Pons (tissue), 1 donor: Measurements from ENCODE around the gene WRAP53.

Source experiments
- DNase-seq: peaks from one replicate; pipeline ENCODE4 v3.0.0-alpha.2; 2016; ENCODE audit warnings: low spot score

The WRAP53 gene

DNA sequence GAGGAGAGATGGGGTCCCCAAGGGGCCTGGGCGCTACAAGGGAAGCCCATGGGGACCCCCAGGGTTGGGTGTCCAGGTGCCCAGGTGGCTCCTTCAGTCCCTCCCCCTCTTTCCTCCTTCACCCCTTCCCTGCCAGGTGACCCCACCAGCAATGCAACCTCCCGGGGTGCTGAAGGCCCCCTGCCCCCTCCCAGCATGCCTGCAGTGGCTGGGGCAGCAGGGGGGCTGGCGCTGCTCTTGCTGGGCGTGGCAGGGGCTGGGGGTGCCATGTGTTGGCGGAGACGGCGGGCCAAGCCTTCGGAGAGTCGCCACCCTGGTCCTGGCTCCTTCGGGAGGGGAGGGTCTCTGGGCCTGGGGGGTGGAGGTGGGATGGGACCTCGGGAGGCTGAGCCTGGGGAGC lies 20.8 kb downstream of the WRAP53 start:
- DNase-seq: no peak

DNA sequence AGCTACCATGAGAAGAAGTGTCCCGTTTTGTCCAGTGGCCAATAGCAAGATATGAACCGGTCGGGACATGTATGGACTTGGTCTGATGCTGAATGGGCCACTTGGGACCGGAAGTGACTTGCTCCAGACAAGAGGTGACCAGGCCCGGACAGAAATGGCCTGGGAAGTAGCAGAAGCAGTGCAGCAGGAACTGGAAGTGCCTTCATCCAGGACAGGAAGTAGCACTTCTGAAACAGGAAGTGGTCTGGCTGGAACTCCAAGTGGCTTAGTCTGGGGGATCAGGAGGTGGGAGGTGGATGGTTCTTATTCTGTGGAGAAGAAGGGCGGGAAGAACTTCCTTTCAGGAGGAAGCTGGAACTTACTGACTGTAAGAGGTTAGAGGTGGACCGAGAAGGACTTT lies 22.0 kb downstream of the WRAP53 start:
- DNase-seq: no peak

DNA sequence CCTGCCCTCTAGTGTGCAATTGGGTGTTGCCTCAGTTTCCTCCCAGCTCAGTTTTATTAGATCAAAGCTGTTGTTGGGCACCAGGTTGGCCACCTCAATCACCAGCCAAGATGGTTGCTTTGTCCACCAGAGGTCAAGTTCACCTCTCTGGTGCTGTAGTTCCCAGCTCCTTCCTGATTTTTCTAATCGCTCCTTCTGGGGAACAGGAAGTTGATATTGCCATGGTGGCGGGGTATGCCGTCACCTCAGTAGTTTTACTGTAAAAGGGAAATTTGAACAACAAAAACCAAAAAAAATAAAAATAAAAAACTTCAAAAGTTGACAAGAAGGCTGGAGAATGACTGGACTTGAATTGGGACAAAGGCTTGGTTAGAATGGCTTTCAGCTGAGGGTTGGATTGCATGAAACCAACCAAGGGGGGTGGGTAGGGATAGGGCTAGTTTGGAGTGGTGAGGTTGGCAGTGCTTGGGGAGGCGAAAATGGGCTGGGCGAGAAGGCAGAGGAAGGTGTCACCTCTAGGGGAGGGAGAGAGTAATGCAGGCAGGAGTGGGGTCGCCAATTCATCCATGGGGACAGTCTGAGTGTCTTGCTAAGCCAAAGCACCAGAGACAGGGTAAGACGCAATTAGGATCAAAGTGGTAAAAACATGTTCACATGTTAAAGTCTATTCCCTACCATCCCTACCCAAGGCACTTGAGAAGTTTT lies 22.9 kb downstream of the WRAP53 start:
- no peak for DNase-seq

DNA sequence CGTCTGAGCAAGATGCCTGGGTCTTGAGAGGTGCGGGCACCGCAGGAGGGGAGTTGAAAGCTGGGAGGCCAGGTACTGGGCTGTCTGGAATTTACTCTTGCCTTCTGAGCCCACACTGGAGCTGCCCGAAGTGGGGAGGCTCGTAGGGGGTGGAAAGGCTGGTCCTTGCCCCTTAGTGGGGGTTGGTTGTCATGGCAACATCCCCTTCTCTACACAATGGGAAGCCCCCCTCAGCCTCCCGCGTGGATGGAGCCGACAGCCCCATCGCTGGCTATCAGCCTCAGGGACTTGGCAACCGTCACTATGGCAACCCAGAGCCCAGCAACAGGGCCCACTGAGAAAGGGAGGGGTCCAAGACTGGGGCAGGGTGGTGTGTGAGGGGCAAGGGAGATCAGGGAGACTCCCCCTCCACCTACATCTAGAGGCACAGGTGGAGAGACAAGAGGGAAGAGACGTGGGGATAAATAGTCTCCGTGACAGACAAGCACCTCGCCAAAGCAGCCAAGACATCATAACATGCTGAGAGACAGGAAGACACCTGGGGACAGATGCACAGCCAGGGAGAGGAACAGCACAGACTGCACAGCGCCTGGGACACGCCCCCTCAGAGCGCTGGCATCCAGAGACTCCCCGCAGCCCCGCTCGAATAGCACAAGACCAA lies 24.0 kb downstream of the WRAP53 start:
- no peak for DNase-seq

DNA sequence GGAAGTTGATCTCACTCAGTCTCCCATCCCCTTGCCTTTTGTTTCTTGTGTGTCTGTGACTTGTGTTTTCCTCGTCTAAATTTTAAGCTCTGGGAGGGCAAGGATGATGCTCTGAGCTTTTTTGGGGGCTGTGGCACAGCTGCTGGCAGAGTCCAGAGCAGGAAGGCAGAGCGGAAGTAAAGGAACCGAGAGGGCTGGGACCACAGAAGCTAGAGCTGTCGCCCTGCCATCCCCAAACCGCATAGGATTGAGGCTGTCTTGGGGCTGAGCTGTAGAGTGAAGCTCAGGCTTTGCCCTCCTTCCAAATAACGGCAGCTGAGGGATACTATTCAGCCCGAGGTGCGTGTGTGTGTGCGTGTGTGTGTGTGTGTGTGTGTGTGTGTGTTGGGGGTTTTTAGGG lies 25.5 kb downstream of the WRAP53 start:
- no peak for DNase-seq

DNA sequence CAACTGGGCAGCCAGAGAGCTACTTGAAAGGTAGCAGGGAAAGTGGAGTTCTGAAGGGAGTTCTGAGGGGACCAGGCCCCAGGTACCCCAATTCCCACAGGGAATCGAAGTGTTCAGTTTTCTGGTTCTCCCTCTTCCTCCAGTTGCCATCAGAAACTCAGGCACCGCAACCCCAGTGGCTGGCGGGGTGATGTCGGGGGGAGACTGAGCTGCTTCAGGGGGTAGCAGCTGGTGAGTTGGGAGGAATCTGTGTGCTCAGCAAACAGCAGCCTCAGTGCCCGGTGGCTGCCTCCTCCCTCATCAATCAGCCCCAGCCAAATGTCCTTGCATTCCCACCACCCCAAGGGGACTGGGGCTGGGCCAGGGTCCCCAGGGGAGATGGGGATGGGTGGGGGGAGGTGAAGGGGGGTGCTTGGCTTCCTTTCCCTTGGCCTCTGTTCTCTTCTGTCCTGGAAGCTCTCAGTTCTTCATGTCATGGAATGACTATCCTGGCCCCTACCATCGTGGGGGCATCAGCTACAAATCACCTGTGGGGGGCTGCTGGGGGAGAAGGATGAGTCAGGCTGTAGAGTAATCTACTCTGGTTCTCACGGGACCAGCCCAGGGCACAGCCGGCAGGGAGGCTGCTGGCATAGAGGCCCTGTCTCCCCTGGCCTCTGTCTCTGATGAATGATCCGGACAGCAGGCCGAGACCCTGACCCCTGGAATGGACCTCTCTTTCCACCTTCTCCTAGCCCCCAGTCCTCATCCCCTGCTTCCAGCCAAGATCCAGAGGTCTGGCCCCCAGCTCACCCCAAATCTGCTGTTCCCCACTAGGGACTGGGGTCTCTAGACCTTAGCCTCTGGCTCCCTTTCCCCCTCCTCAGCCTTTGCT lies 26.7 kb downstream of the WRAP53 start:
- DNase-seq: no peak

DNA sequence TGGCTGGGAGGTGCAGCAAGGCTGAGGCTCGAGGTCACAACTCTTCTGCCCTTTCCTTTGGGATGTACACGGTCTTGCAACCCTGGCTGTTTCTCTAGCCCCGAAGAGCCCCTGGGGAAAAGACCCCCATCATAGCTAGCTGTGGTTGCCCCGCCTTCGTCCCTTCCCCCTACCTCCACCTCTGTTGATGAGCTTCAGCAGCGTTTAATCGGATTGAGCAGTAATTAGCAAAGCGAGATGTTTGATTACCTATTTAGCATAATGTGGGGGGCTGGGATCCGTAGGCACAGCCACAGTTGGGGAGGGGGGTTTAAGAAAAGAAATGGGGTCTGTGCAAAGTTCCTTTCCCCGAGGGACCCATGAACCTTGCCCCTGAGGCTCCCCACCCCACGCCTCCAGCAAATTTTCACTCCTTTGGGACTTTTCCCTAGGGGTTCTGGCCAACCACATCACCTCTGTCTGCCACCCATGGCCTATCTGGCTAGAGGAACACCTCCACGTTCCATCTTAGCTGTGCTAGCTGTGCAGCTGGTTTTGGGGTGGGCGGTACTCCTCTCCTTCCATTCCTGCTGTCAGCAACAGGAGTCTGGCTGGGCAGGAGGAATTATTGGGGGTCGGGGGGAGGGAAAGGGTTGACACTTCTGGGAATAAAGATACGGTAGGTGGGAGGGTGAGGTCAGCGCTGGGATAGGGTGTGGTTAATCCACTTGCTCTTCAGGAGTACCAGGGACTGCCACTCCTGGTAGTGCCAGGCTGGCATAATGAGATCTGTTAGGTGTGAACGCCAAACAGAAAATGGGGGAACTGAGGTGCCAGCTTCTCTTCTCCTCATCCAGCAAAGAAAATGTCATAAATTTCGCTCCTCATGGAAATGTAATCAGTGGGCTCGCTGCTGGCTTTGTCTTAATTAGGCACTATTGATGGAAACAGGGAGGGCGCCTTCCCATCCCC lies 27.9 kb downstream of the WRAP53 start:
- DNase-seq: no peak

DNA sequence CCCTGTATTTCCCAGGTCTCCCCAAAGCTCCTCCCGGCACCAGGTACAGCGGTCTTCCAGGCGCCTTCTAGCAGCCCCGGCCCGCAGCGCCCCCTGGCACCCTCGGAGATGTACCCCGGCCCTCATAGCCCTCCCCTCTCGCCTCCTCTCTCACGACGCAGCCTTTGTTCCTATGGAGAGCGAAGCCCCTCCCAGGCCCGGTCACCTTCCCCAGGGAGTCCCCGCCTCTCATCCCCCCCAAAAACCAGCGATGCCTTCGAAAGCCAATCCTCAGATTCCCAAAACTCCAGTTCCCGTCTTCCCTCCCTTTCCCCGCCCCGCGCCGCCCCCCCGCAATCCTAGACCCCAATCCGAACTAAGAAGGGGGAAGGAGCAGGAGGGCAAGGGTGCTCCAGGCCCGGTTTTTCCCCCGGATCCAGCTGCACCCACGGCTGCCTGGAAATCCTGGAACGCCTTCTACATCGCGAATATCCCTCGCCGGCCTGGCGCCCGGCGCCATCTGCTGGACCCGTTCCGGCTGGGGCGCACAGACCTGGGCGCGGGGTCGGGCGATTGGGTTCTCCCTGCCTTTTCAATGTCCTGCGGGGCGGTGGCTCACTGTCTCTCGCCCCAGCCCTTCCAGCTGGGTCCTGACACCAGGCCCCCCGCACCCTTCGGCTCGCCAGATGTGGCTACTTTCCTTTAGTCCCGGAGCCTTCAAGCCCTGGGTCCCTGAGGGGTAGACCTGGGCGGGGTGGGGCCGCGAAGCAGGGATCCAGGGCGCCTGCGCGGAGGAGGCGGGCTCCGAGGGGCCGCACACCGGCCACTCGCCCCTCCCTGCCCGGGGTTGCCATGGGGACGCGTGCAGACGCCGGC lies 28.9 kb downstream of the WRAP53 start, which contains the start of gene DNAH2:
DNAH2 (plus strand) TSS at position 844 of the 855 bp plus-strand sequence. CDS start 1,991 bp downstream, outside the sequence.
- peak; percentile 45 for DNase-seq

DNA sequence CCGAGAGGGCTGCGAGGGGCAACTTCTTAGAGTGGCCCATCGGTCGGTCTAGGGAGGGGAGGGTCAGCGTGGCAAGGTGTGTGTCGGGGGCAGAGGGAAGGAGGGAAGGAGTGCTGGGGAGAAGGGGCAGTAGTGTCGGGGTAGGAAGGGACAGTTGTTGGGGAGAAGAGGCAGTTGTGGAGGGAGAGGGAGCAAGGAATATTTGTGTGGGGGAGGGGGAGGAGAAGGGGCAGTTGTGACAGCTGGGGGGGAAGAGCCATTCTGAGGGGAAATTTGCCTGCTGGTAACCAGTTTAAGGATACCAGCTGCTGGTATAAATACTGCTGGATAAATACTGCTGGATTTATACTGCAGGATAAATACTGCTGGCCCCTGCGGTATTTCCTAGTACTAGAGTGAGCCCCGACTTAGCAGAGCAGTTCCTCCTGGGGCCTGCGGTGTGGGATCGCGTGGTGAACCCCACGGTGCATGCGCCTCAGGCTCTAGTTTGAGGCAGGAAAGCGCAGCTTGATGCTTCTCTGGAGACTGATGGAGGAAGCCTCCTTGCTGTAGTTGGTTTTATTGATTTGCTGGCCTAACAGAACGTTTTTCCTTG lies 29.6 kb downstream of the WRAP53 start:
- no peak for DNase-seq

DNA sequence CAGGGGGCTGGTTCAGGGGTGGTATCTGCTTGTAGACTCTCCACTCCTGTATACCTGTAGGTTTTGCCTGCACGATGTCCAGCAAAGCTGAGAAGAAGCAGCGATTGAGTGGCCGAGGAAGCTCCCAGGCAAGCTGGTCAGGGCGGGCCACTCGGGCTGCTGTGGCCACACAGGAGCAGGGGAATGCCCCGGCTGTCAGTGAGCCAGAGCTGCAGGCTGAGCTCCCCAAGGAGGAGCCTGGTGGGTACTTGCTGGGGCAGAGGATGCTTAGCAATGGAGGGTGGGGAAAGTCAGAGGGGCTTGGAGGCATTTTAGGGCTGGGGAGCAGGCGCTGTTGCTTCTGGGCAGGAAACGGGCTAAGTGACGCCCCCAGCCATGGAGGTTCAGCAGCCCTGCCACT lies 31.4 kb downstream of the WRAP53 start:
- no peak for DNase-seq

DNA sequence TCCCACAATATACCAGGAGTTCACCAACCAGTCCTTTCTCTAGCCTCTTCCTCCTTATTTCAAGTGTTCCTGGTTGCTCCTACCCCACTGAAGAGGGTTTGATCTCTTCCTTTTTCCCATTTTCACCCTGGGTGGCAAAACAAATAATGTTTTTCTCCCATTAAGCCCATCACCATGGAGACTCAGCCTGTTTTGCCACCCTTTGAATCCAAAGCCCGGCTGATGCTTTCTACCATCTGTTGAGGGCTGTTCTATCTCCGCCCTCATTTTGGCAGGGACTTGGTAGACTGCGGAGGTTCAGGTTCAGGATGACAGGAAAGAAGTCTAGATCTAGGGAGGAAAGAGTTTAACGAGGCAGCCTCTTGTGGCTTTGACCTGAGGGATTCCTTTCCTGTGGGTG lies 31.8 kb downstream of the WRAP53 start:
- DNase-seq: no peak

DNA sequence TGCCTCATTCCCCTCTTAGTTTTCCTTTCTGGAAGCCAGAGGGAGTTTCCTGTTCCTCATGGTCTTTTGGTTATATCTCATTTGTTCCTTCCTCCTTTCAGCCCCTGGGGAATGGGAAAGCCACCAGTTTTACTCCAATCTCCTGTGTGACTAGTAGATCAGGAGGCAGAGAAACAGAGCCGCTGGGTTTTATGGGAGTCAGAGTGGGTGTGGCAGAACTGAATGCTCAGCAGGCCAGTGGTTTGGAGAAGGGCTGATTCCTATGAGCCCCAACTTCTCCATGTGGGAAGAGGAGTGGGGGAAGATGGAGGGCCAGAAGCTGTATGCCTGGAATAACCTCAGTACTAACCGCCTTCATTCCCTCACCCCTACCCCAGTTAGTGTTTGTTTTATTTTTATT lies 33.3 kb downstream of the WRAP53 start:
- DNase-seq: no peak

DNA sequence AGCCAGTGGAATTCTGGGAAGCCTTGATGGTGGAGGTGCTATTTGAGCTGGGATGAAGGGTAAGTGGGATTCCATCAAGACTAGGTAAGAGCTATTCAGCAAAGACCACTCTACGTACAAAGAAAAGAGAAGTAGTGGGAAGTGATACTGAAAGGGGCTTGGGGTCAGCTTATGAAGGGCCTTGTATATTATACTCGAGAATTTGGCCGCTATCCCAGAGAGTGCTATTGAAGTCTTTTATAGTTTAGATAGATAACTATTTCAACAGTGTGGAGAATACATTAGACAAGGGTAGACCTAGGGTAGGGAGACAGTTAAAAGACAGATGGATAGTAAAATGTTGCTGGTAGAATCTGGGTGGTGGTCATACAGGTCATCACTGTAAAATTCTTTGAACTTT lies 39.6 kb downstream of the WRAP53 start:
- DNase-seq: no peak

DNA sequence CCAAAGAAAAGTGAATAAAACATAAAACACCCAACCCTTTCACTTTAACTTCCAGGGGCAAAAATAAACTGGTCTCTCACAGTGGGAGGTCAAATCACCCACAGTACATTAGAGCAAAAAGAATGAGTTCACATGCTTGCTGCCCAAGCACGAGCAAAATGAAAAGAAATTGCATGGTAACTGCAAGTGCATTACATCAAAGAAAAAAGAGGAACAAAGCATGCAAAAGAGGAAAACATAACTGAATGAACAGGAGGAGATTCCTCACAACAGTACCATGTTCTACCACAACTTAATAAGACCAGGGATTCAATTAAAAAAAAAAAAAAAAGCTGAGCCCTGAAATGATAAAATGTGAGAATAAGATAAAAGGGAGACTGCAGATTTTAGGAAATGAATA lies 41.5 kb downstream of the WRAP53 start:
- DNase-seq: no peak

DNA sequence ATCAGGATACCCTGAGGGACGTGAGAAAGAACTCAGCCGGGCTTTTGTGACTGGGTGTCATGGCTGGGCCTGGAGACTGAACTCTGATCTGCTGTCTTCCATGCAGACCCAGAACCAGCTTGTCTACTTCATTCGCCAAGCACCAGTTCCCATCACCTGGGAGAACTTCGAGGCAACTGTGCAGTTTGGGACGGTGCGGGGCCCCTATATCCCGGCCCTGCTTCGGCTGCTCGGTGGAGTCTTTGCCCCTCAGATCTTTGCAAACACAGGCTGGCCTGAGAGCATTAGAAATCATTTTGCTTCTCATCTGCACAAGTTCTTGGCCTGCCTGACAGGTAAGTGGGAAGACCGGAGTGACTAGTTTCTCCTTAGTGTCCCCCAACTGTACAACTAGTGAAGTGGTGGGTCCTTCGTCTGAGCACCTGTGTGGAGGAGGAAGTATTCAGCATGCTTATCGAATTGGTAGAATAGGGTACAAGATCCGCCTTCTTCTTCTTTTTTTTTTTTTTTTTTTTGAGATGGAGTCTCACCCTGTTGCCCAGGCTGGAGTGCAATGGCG lies 44.8 kb downstream of the WRAP53 start:
- no peak for DNase-seq

DNA sequence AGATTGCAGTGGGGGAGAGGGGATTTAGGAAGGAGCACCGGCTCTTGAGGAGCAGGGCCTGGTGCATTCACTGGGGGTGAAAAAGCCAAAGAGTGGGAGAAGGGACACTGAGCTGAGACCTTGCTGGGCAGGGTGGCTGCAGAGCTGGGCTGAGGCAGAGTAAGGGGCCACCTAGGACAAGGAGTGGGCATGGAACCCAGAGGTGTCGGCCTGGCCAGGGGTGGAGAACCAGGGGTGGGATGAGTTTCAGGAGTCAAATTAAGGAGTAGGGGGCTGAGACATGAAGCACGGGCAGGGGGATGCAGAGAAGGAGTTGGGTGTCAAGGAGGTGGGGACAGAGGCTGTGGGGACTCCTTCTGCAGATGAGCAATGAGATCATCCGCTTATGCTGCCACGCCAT lies 49.3 kb downstream of the WRAP53 start:
- DNase-seq: no peak

DNA sequence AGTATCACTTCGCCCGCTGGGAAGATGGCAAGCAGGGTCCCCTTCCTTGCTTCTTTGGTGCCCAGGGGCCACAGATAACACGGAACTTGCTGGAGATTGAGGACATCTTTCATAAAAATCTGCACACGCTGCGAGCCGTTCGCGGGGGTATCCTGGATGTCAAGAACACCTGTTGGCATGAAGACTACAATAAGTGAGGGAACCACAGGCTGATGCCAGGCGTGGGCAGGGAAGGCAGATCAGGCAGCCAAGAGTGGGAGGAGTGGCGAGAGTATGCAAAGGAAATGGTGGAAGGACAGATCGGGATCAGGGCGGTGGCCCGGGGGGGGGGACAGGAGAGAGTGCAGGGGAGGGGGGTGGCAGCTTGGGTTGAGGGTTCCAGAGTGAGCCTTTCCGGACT lies 51.5 kb downstream of the WRAP53 start:
- DNase-seq: no peak

DNA sequence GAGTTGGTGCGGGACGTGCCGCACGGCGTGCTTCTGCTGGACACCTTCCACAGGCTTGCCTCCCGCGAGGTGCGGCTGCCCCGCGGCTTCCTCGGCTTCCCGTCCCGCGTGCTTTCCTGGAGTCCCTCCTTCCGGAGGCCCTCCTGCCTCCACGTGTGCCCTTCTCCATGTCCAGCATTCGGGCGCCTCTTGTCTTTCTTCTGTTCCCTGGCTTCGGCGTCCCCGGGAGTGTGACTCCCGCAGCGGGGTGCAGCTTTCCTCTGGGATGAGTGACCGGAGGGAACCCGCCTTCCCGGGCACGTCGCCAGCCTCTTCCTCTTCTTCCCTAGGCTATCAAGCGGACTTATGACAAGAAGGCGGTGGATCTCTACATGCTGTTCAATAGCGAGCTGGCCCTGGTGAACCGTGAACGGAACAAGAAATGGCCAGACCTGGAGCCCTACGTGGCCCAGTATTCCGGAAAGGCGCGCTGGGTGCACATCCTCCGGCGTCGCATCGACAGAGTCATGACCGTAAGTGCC lies 52.3 kb downstream of the WRAP53 start:
- no peak for DNase-seq

DNA sequence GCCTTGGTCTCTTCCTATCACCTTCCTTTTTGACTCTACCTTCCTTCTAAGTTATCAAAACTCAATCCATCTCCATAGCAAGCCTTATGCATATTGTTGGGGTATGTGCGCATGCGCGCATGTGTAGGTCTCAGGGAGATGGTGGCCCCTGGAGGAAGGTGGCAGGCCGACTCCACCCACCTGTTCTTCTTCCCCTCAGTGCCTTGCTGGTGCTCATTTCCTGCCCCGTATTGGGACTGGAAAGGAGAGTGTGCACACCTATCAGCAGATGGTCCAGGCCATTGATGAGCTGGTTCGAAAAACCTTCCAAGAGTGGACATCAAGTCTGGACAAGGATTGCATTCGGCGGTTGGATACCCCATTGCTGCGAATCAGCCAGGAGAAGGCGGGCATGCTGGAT lies 54.5 kb downstream of the WRAP53 start:
- no peak for DNase-seq

DNA sequence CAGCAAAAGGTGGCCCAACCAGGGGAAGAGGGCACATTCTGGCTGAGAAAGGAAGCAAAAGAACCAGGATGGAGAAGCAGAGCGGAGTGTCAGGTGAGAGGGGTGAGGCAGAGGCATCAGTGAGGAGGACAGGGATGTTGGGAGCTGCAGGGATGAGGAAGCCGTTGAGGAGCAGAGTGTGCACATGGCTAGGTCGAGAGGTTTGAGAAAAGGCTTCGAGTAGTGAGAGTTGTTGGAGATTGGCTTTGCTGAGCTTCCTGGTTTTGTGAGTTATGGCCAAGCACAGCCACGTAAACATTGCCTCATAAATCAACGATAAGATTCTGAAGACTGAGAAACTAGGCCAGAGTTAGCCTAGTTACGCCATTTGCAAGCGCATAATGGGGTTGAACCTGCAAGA lies 56.1 kb downstream of the WRAP53 start:
- DNase-seq: no peak
